NB4 (cell line): ENCODE results near the gene DPH6.
"Not testable (repeated sequence)": the region's sequence is repeated elsewhere in the genome, so short reads cannot be mapped to it uniquely, and the experiment has no call there.

Experiments used
- DNase-seq: peaks from one replicate; pipeline ENCODE4 v3.0.0; 2010; ENCODE audit warnings: low read depth
- H3K4me3 ChIP-seq: one replicate; pipeline ENCODE4 v1.5.1; 2011; ENCODE audit warnings: mild to moderate bottlenecking, low read depth, low read length, moderate library complexity
- CTCF ChIP-seq: IDR thresholded peaks from one replicate; pipeline ENCODE4 v1.5.1; 2012; ENCODE audit warnings: low read depth, low read length
- MYC ChIP-seq: IDR thresholded peaks from 2 replicates; pipeline ENCODE4 v1.6.1; 2011; ENCODE audit warnings: low read depth, low read length
- POLR2A ChIP-seq: IDR thresholded peaks from 2 replicates; pipeline ENCODE4 v1.6.1; 2011; ENCODE audit warnings: mild to moderate bottlenecking; ENCODE audit not compliant: insufficient read length; ENCODE audit errors: extremely low read depth
- TF ChIP-seq, protein P1 (sequence below): IDR thresholded peaks from 2 replicates; pipeline ENCODE4 v1.6.1; 2011; ENCODE audit warnings: low read depth, low read length

Gene DPH6

DNA sequence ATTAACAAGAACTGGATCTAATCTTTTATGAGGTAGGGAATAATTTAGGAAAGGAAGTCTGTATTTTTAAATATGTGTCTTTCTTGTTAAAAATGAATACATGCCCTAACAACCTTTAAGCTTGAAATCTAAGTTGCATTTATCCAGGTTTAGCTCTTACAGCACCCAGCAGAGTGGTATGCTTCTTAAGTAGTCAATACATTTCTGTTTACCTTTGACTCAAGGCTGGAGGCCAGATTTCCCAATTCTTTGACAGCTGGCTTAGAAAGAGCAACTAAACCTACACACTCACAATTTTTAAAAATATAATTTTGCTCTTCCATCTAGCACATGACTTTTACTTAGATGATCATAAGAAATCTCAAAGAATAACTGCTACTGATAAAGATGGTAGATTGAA lies 148.9 kb downstream of the DPH6 start:
- H3K4me3 ChIP-seq: no peak overlapping the region
- no peak for DNase-seq
- TF ChIP-seq POLR2A (no peak), MYC (no peak), CTCF (no peak)
- TF ChIP-seq, protein P1, sequence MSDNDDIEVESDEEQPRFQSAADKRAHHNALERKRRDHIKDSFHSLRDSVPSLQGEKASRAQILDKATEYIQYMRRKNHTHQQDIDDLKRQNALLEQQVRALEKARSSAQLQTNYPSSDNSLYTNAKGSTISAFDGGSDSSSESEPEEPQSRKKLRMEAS: no peak

- no peak overlapping the region for H3K4me3 ChIP-seq
- peak; percentile 1 for DNase-seq
- no peak for TF ChIP-seq POLR2A
- no peak for TF ChIP-seq MYC
- TF ChIP-seq CTCF: no peak
- TF ChIP-seq, protein P1: no peak
Observed at GRCh38 chr15:35394416-35394815, 151.5 kb downstream of the DPH6 start.

GRCh38 chr15:35393398-35393797 lies 152.6 kb downstream of the DPH6 start:
- no peak for DNase-seq
- H3K4me3 ChIP-seq: no peak overlapping the region
- TF ChIP-seq MYC (no peak), CTCF (no peak), POLR2A (no peak)
- TF ChIP-seq, protein P1: no peak

DNA sequence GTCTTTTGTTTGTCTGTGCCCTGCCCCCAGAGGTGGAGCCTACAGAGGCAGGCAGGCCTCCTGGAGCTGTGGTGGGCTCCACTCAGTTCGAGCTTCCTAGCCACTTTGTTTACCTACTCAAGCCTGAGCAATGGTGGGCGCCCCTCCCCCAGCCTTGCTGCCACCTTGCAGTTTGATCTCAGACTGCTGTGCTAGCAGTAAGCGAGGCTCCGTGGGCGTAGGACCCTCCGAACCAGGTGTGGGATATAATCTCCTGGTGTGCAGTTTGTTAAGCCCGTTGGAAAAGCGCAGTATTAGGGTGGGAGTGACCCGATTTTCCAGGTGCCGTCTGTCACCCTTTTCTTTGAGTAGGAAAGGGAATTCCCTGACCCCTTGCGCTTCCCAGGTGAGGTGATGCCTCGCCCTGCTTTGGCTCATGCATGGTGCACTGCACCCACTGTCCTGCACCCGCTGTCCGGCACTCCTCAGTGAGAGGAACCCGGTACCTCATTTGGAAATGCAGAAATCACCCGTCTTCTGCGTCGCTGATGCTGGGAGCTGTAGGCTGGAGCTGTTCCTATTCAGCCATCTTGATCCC lies 154.5 kb downstream of the DPH6 start:
- H3K4me3 ChIP-seq, DNase-seq: not testable (repeated sequence)

DNA sequence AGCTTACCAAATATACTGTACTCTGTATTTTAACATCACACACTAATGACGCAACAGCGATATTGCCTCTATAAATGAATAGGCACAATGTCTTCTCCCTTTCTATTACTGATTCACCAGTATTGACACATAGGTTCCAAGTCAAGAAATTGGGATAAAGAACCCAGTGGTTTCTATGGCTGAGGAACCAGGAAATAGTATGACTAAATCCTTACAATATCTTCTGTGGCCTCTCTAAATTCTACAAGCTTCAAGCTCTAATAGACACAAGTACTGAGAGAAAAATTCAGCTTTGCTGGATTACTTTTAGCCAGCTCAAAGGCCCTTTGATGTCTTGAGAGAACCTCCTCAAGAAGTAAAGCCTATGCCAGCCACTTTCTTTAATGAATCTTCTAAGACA lies 162.5 kb downstream of the DPH6 start:
- TF ChIP-seq POLR2A (no peak), CTCF (no peak), MYC (no peak)
- TF ChIP-seq, protein P1: no peak
- no peak overlapping the region for H3K4me3 ChIP-seq
- DNase-seq: no peak

GRCh38 chr15:35381328-35381727 lies 164.6 kb downstream of the DPH6 start:
- TF ChIP-seq POLR2A: no peak
- TF ChIP-seq, protein P1: no peak
- TF ChIP-seq MYC: no peak
- TF ChIP-seq CTCF: no peak
- no peak overlapping the region for H3K4me3 ChIP-seq
- DNase-seq: no peak
